ENCODE data around the gene FLVCR2. TPM values are rescaled to one million over a fixed set of nuclear protein-coding genes. Genes with fewer than 3 reads are reported as not detected.

Gene FLVCR2
- total RNA-seq, 1 donor from 2014 or later, result 3.1 TPM

DNA sequence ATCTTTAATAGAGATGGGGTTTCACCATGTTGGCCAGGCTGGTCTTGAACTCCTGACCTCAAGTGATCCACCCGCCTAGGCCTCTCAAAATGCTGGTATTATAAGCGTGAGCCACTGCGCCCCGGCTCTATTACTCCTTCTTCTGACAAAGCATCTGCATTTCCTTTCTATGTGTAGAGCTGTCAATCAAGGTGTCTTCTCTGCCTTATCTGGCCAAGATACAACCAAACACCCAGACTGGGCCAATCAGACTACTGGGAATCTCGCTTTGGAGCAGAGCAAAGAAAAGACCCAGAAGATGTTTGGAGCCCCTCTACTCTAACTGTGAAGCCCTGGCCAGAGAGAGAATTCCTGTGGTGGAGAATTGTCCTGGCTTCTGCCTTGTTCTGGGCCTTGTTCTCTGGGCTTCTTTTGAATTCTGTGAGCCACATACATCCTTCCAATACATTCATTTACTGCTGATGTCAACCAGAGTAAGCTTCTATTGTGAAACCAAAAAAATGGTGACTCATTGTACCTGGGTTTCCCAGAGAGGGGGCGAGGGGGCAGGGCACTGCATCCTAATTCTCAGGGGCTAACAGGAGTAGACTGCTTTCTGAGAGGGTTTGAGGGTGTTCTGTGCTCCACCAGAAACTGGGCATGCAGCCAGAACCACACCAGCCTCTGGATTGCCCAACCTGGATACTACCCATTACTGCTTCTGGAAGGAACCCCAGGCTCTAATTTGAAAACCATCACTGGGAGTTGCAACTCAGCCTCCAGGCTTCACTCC lies 18.8 kb upstream of the FLVCR2 start:
- no peak for FAIRE-seq
- no peak for TF ChIP-seq EZH2 (IDR thresholded peaks at IDR 0.05; ENCODE audit: insufficient read depth, low read length)
- TF ChIP-seq, protein P1, sequence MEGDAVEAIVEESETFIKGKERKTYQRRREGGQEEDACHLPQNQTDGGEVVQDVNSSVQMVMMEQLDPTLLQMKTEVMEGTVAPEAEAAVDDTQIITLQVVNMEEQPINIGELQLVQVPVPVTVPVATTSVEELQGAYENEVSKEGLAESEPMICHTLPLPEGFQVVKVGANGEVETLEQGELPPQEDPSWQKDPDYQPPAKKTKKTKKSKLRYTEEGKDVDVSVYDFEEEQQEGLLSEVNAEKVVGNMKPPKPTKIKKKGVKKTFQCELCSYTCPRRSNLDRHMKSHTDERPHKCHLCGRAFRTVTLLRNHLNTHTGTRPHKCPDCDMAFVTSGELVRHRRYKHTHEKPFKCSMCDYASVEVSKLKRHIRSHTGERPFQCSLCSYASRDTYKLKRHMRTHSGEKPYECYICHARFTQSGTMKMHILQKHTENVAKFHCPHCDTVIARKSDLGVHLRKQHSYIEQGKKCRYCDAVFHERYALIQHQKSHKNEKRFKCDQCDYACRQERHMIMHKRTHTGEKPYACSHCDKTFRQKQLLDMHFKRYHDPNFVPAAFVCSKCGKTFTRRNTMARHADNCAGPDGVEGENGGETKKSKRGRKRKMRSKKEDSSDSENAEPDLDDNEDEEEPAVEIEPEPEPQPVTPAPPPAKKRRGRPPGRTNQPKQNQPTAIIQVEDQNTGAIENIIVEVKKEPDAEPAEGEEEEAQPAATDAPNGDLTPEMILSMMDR (IDR thresholded peaks at IDR 0.05; ENCODE audit: insufficient read depth, low read depth, low read length), result no peak
- H3K4me2 ChIP-seq (ENCODE audit: low read length), result no peak overlapping the region

DNA sequence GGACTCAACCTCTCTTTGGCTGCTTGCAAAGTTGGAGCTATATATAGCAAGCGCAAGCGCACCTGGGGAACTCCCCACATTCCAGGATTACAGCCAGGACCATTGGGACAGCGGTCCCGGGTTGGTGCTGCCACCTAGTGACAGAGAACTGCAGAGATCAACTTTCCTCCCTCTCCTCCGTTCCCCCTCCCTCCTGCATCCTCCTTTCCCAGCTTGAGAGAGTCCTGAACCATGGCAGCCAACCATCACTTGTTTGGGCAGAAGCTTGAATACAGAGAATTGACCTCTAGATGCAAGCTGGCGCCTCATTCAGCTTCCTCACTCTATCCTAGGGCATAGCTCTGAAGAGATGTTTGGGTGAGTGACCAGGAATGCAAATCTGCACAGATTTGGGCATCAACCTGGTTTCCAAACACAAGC lies 17.4 kb upstream of the FLVCR2 start:
- Mint-ChIP-seq H3K27me3 (ENCODE audit: low read depth, unreplicated experiment) (peaks cover 2% of the 10 kb centered on the region), H3K36me3 (ENCODE audit: low read depth, unreplicated experiment) (no peaks in the 10 kb centered on the region), H3K4me3 (ENCODE audit: unreplicated experiment) (no peak overlapping the region), H3K4me1 (ENCODE audit: low read depth, unreplicated experiment) (peaks cover 12% of the 10 kb centered on the region), H3K27ac (ENCODE audit: unreplicated experiment) (no peak overlapping the region), H3K9me3 (ENCODE audit: unreplicated experiment) (peaks cover 6% of the 10 kb centered on the region)
- no peaks in the 10 kb centered on the region for H4K20me1 ChIP-seq (ENCODE audit: insufficient read depth, low read length)
- no peaks in the 10 kb centered on the region for H3K9me3 ChIP-seq (ENCODE audit: insufficient read depth, low read depth, low read length)
- H3K27ac ChIP-seq (ENCODE audit: low read depth, low read length), result no peak overlapping the region
- H3K36me3 ChIP-seq (ENCODE audit: insufficient read depth, low read length), result no peaks in the 10 kb centered on the region
- DNase-seq (ENCODE audit: low read depth) (peak; percentile 57), FAIRE-seq (no peak)
- H3K4me2 ChIP-seq (ENCODE audit: low read length), result no peak overlapping the region
- H3K27me3 ChIP-seq (ENCODE audit: insufficient read depth, low read length), result peaks cover 7% of the 10 kb centered on the region
- TF ChIP-seq, protein P1 (IDR thresholded peaks at IDR 0.05; ENCODE audit: insufficient read depth, low read depth, low read length), result peak; percentile 85
- TF ChIP-seq EZH2 (IDR thresholded peaks at IDR 0.05; ENCODE audit: insufficient read depth, low read length), result no peak
- no peaks in the 10 kb centered on the region for H3K79me2 ChIP-seq (ENCODE audit: insufficient read depth, low read length)
- H2AFZ ChIP-seq (ENCODE audit: low read depth, low read length), result no peak overlapping the region
- H3K4me3 ChIP-seq (ENCODE audit: insufficient read depth, low read depth, low read length), result no peak overlapping the region
- H3K9ac ChIP-seq (ENCODE audit: low read length), result no peak overlapping the region
- no peaks in the 10 kb centered on the region for H3K4me1 ChIP-seq (ENCODE audit: insufficient read depth, low read length)

More for the DNA sequence above, 18.8 kb upstream of the FLVCR2 start:
- peaks cover 16% of the 10 kb centered on the region for H3K4me1 Mint-ChIP-seq (ENCODE audit: low read depth, unreplicated experiment)
- H3K27me3 Mint-ChIP-seq (ENCODE audit: low read depth, unreplicated experiment), result peaks cover 2% of the 10 kb centered on the region
- no peak overlapping the region for H3K27ac ChIP-seq (ENCODE audit: low read depth, low read length)
- no peaks in the 10 kb centered on the region for H3K79me2 ChIP-seq (ENCODE audit: insufficient read depth, low read length)
- H3K9me3 Mint-ChIP-seq (ENCODE audit: unreplicated experiment), result peaks cover 5% of the 10 kb centered on the region
- H4K20me1 ChIP-seq (ENCODE audit: insufficient read depth, low read length), result no peaks in the 10 kb centered on the region
- DNase-seq (ENCODE audit: low read depth), result peak; percentile 10
- H3K4me1 ChIP-seq (ENCODE audit: insufficient read depth, low read length), result no peaks in the 10 kb centered on the region
- peaks cover 2% of the 10 kb centered on the region for H3K27me3 ChIP-seq (ENCODE audit: insufficient read depth, low read length)
- H3K4me3 ChIP-seq (ENCODE audit: insufficient read depth, low read depth, low read length), result no peak overlapping the region
- no peak overlapping the region for H3K9ac ChIP-seq (ENCODE audit: low read length)
- H2AFZ ChIP-seq (ENCODE audit: low read depth, low read length), result no peak overlapping the region
- no peaks in the 10 kb centered on the region for H3K9me3 ChIP-seq (ENCODE audit: insufficient read depth, low read depth, low read length)
- no peaks in the 10 kb centered on the region for H3K36me3 ChIP-seq (ENCODE audit: insufficient read depth, low read length)
- peak overlapping the region; percentile 47 for H3K27ac Mint-ChIP-seq (ENCODE audit: unreplicated experiment)
- no peaks in the 10 kb centered on the region for H3K36me3 Mint-ChIP-seq (ENCODE audit: low read depth, unreplicated experiment)
- no peak overlapping the region for H3K4me3 Mint-ChIP-seq (ENCODE audit: unreplicated experiment)

DNA sequence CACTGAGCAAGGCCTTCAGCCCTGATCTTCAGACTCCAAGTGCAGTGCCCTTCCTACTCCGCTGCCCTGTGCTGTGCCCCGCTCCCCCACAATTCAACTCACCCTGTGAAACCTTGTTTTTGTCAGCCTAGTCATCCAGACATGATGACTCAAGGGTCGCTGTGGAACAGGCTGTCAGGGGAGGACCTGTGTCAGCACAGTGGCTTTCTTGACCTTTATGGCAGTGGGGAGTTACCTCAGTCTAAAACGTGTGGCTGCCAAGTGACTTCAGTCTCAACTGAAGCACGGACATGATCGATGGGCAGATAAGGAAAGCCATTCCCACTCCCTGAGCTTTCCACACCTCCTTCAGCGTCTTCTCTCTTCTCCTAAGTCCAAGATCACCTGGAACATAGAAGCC lies 16.3 kb upstream of the FLVCR2 start:
- TF ChIP-seq EZH2 (IDR thresholded peaks at IDR 0.05; ENCODE audit: insufficient read depth, low read length), result no peak
- TF ChIP-seq, protein P1 (IDR thresholded peaks at IDR 0.05; ENCODE audit: insufficient read depth, low read depth, low read length), result no peak
- Histone ChIP-seq H3K27ac (ENCODE audit: low read depth, low read length) (no peak overlapping the region), H3K9ac (ENCODE audit: low read length) (no peak overlapping the region), H3K79me2 (ENCODE audit: insufficient read depth, low read length) (no peaks in the 10 kb centered on the region), H3K9me3 (ENCODE audit: insufficient read depth, low read depth, low read length) (no peaks in the 10 kb centered on the region), H4K20me1 (ENCODE audit: insufficient read depth, low read length) (no peaks in the 10 kb centered on the region), H3K27me3 (ENCODE audit: insufficient read depth, low read length) (peaks cover 7% of the 10 kb centered on the region), H3K4me2 (ENCODE audit: low read length) (no peak overlapping the region), H3K4me1 (ENCODE audit: insufficient read depth, low read length) (no peaks in the 10 kb centered on the region), H3K4me3 (ENCODE audit: insufficient read depth, low read depth, low read length) (no peak overlapping the region), H2AFZ (ENCODE audit: low read depth, low read length) (no peak overlapping the region), H3K36me3 (ENCODE audit: insufficient read depth, low read length) (no peaks in the 10 kb centered on the region)
- H3K4me3 Mint-ChIP-seq (ENCODE audit: unreplicated experiment), result no peak overlapping the region
- no peak overlapping the region for H3K27ac Mint-ChIP-seq (ENCODE audit: unreplicated experiment)
- no peak for FAIRE-seq
- H3K4me1 Mint-ChIP-seq (ENCODE audit: low read depth, unreplicated experiment), result peaks cover 12% of the 10 kb centered on the region
- H3K27me3 Mint-ChIP-seq (ENCODE audit: low read depth, unreplicated experiment), result peaks cover 9% of the 10 kb centered on the region
- peaks cover 3% of the 10 kb centered on the region for H3K9me3 Mint-ChIP-seq (ENCODE audit: unreplicated experiment)
- no peaks in the 10 kb centered on the region for H3K36me3 Mint-ChIP-seq (ENCODE audit: low read depth, unreplicated experiment)
- no peak for DNase-seq (ENCODE audit: low read depth)
